Measurements from ENCODE around the gene LGALSL. TPM values are rescaled to one million over a fixed set of nuclear protein-coding genes. Genes with fewer than 3 reads are reported as not detected.

LGALSL gene
- total RNA-seq, 1 donor from 2014 or later, result 1.5 TPM

- Mint-ChIP-seq H3K27me3 (no peaks in the 10 kb centered on the region), H3K27ac (no peak overlapping the region), H3K9me3 (no peaks in the 10 kb centered on the region), H3K4me3 (no peak overlapping the region), H3K36me3 (ENCODE audit: low read depth) (no peaks in the 10 kb centered on the region), H3K4me1 (peaks cover 2% of the 10 kb centered on the region)
- TF ChIP-seq, protein P1, sequence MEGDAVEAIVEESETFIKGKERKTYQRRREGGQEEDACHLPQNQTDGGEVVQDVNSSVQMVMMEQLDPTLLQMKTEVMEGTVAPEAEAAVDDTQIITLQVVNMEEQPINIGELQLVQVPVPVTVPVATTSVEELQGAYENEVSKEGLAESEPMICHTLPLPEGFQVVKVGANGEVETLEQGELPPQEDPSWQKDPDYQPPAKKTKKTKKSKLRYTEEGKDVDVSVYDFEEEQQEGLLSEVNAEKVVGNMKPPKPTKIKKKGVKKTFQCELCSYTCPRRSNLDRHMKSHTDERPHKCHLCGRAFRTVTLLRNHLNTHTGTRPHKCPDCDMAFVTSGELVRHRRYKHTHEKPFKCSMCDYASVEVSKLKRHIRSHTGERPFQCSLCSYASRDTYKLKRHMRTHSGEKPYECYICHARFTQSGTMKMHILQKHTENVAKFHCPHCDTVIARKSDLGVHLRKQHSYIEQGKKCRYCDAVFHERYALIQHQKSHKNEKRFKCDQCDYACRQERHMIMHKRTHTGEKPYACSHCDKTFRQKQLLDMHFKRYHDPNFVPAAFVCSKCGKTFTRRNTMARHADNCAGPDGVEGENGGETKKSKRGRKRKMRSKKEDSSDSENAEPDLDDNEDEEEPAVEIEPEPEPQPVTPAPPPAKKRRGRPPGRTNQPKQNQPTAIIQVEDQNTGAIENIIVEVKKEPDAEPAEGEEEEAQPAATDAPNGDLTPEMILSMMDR (IDR thresholded peaks at IDR 0.05), result no peak
- ATAC-seq (ENCODE audit: low read depth) (no peak), DNase-seq (no peak)
- POLR2A ChIA-PET, result no interaction called here
- intact Hi-C loops (cut with micrococcal nuclease), result no loop called here
- CTCF ChIA-PET, result interaction anchor here (0.8 to 1.4 kb wide), 2 partner anchors 28 to 88 kb away, joined by 3 to 8 read pairs; no protein-coding TSS in a partner anchor
Observed at GRCh38 chr2:64459575-64459974, 5.6 kb downstream of the LGALSL start.

DNA sequence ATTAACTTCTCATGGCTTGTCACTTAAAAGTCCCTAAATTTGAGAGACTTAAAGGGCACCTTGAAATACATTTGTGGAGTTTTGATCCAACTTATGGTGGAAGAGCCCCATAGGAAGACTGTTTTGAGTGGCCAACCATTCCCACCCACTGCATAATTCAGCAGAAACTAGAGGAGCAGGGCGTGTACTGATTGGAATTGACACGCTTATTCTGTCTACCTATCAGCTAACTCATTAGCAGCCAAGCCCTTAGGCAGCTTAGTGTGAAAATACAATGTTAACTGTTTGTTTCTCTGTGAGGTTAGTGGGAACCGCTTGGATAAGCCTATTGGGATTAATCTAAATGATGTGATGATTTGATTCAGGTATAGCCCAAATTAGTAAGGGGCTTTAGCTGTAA is 6.4 kb downstream of the LGALSL start:
- ChIA-PET POLR2A (no interaction called here), CTCF (interaction anchor here (0.8 to 1.4 kb wide), 2 partner anchors 28 to 89 kb away, joined by 3 to 8 read pairs; no protein-coding TSS in a partner anchor)
- TF ChIP-seq, protein P1 (IDR thresholded peaks at IDR 0.05), result no peak
- no peaks in the 10 kb centered on the region for H3K9me3 Mint-ChIP-seq
- DNase-seq, result no peak
- H3K4me3 Mint-ChIP-seq, result no peak overlapping the region
- H3K4me1 Mint-ChIP-seq, result no peaks in the 10 kb centered on the region
- no peak for ATAC-seq (ENCODE audit: low read depth)
- no peak overlapping the region for H3K27ac Mint-ChIP-seq
- H3K27me3 Mint-ChIP-seq, result no peaks in the 10 kb centered on the region
- no peaks in the 10 kb centered on the region for H3K36me3 Mint-ChIP-seq (ENCODE audit: low read depth)
- intact Hi-C loops (cut with micrococcal nuclease), result no loop called here

DNA sequence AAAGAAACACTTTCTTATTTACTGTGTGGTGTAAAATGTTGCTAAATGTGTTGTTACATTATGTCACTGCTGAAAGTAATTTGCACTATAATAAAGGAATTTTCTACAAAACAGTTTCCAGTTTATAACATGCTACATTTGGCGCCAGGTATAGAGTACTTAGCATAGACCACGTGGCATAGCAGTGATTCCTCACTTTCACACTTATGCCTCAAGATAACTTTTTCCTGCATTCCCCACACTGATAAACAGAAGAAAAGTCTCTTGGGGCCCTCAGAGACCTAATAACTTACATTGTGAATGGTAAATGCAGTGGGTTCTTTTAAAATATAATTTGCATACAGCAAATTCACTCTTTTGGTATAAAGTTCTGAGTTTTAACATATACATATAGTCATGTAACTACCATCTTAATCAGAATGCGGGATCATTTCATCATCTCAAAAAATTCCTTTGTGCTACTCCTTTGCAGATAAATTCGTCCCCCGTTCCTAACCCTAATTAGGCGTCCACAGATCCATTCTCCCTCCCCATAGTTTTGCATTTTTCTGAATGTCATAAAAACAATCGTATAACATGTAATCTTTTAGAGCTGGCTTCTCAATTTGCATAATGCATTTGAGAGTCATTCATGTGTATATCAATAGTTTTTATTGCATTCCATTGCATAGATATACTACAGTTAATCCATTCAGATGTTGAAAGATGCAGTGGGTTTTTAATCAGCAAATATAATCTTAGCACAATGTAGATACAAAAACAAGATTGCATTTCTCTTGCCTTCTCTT is 7.5 kb downstream of the LGALSL start:
- H3K4me3 Mint-ChIP-seq, result no peak overlapping the region
- ChIA-PET CTCF (no interaction called here), POLR2A (no interaction called here)
- no peaks in the 10 kb centered on the region for H3K9me3 Mint-ChIP-seq
- H3K36me3 Mint-ChIP-seq (ENCODE audit: low read depth), result no peaks in the 10 kb centered on the region
- intact Hi-C loops (cut with micrococcal nuclease), result no loop called here
- no peaks in the 10 kb centered on the region for H3K4me1 Mint-ChIP-seq
- TF ChIP-seq, protein P1 (IDR thresholded peaks at IDR 0.05), result no peak
- H3K27me3 Mint-ChIP-seq, result no peaks in the 10 kb centered on the region
- ATAC-seq (ENCODE audit: low read depth) (no peak), DNase-seq (no peak)
- no peak overlapping the region for H3K27ac Mint-ChIP-seq

DNA sequence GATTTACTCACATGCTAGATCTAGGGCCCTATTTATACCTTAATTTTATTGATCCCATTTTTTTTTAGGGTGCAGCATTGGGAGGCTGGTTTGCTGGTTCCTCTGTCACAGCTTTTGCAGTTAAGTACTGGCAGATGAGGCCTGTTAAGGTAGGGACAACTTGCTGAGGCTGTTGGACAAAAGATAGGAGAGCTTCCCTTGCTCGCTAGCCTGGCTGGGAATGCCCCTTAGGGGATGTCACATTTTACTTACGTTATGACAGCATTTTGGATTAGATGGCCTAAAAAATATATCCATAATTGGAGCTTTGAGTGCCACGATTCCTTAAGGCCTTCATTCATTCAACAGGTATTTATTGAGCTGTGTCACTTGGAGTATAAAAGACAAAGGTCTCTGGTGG is 8.2 kb downstream of the LGALSL start:
- no peak overlapping the region for H3K27ac Mint-ChIP-seq
- ChIA-PET CTCF (no interaction called here), POLR2A (no interaction called here)
- no peaks in the 10 kb centered on the region for H3K27me3 Mint-ChIP-seq
- no peaks in the 10 kb centered on the region for H3K36me3 Mint-ChIP-seq (ENCODE audit: low read depth)
- DNase-seq (no peak), ATAC-seq (ENCODE audit: low read depth) (no peak)
- no peak overlapping the region for H3K4me3 Mint-ChIP-seq
- intact Hi-C loops (cut with micrococcal nuclease), result no loop called here
- H3K4me1 Mint-ChIP-seq, result no peaks in the 10 kb centered on the region
- no peaks in the 10 kb centered on the region for H3K9me3 Mint-ChIP-seq
- TF ChIP-seq, protein P1 (IDR thresholded peaks at IDR 0.05), result no peak

GRCh38 chr2:64462940-64463700 is 9.2 kb downstream of the LGALSL start:
- TF ChIP-seq, protein P1 (IDR thresholded peaks at IDR 0.05), result no peak
- no peaks in the 10 kb centered on the region for H3K27me3 Mint-ChIP-seq
- DNase-seq (no peak), ATAC-seq (ENCODE audit: low read depth) (no peak)
- POLR2A ChIA-PET, result no interaction called here
- H3K27ac Mint-ChIP-seq, result no peak overlapping the region
- CTCF ChIA-PET, result no interaction called here
- H3K36me3 Mint-ChIP-seq (ENCODE audit: low read depth), result no peaks in the 10 kb centered on the region
- H3K9me3 Mint-ChIP-seq, result no peaks in the 10 kb centered on the region
- intact Hi-C loops (cut with micrococcal nuclease), result no loop called here
- H3K4me3 Mint-ChIP-seq, result no peak overlapping the region
- H3K4me1 Mint-ChIP-seq, result no peaks in the 10 kb centered on the region

Measured in activated B cell treated with CpG ODN at 0.5 μM for 24 hours (primary cell).